Fibroblast of skin of left quadriceps (primary cell): ENCODE results near the gene C11orf58.

Source experiments
- DNase-seq, 2 experiments: peaks; one replicate each; pipeline ENCODE4 v3.0.0-alpha.2; 2013; ENCODE audit warnings: low read depth in 2 of 2

C11orf58 gene

GRCh38 chr11:16801288-16801980 is 63.0 kb downstream of the C11orf58 start:
- no peak for DNase-seq

- no peak for DNase-seq
Observed at GRCh38 chr11:16804104-16804947, 65.9 kb downstream of the C11orf58 start.

GRCh38 chr11:16805938-16806337 is 67.5 kb downstream of the C11orf58 start:
- DNase-seq = no peak

GRCh38 chr11:16806791-16807190 is 68.3 kb downstream of the C11orf58 start:
- DNase-seq = no peak

GRCh38 chr11:16807306-16807705 is 68.9 kb downstream of the C11orf58 start:
- no peak for DNase-seq
